Thoracic aorta (tissue), 2 donors: ENCODE measurements around the gene UBA52. TPM values are rescaled to one million over a fixed set of nuclear protein-coding genes. Genes with fewer than 3 reads are reported as not detected.
"Not testable (repeated sequence)": the region's sequence is repeated elsewhere in the genome, so short reads cannot be mapped to it uniquely, and the experiment has no call there.

Source experiments
- ATAC-seq: fragments of 150-250 bp; one replicate; pipeline ENCODE4 v1.8.0; 2017; ENCODE audit warnings: low read depth; ENCODE audit not compliant: insufficient number of reproducible peaks, low FRiP score
- DNase-seq: peaks from one replicate; pipeline ENCODE4 v3.0.0-alpha.2; 2020; ENCODE audit warnings: low spot score
- H3K27ac ChIP-seq, 2 donors: fragments of 200-600 bp; sonication (generic); 1 replicate in 1 of 2; 2 replicates in 1 of 2; pipeline ENCODE4 v1.5.1; 2016; ENCODE audit warnings: mild to moderate bottlenecking in 2 of 2, moderate library complexity in 2 of 2
- H3K27me3 ChIP-seq: fragments of 200-600 bp; sonication (generic); replicated peaks from 2 replicates; pipeline ENCODE4 v1.6.0; 2016; ENCODE audit warnings: mild to moderate bottlenecking; ENCODE audit not compliant: insufficient read depth
- H3K36me3 ChIP-seq: fragments of 200-600 bp; sonication (generic); one replicate; pipeline ENCODE4 v1.5.1; 2016
- H3K4me1 ChIP-seq, 2 donors: fragments of 200-600 bp; sonication (generic); 1 replicate in 1 of 2; 2 replicates in 1 of 2; pipeline versions ENCODE4 v1.5.1 to v1.6.0; 2016; ENCODE audit warnings: low read depth in 2 of 2, mild to moderate bottlenecking in 1 of 2; ENCODE audit not compliant: control insufficient read depth in 1 of 2
- H3K4me3 ChIP-seq: fragments of 200-600 bp; sonication (generic); 2 replicates; pipeline ENCODE4 v1.5.1; 2016; ENCODE audit warnings: mild to moderate bottlenecking
- H3K9me3 ChIP-seq: fragments of 200-600 bp; sonication (generic); 2 replicates; pipeline ENCODE4 v1.5.1; 2016
- CTCF ChIP-seq: fragments of 200-600 bp; sonication (generic); IDR thresholded peaks from one replicate; pipeline ENCODE4 v1.5.1; 2019; ENCODE audit warnings: antibody characterized with exemption
- total RNA-seq, 2 donors: library from RNA; depleted of rRNA; stranded (reverse); fragments of >200 nt; gene quantifications; one replicate each; pipeline versions ENCODE4 v1.1.0 to v1.2.3, GENCODE V29; 2016

UBA52 gene
- total RNA-seq, result 100 to 1,000 TPM; 306 to 438 TPM

- Histone ChIP-seq H3K27ac (peak within 1 kb of the TSS; percentile 89), H3K9me3 (no peaks in the 10 kb centered on the region), H3K4me1 (peaks cover 13 to 23% of the 10 kb centered on the region in 2 donors), H3K27me3 (no peaks in the 10 kb centered on the region), H3K36me3 (peaks cover 57% of the 10 kb centered on the region), H3K4me3 (peak within 1 kb of the TSS; percentile 95)
- TF ChIP-seq CTCF, result no peak
- peak; percentile 93 for DNase-seq
- peak; percentile 87 for ATAC-seq
These were observed at the start of gene UBA52 for GRCh38 chr19:18571564-18572344. TSS of gene UBA52 (plus strand) at chr19:18571857. CDS start at chr19:18573301, 1,444 bp downstream.

- no peak for TF ChIP-seq CTCF
- H3K27ac ChIP-seq, result peak overlapping the region in 1 of 2 donors; percentile 98
- peak overlapping the region; percentile 96 for H3K4me3 ChIP-seq
These were observed 49.4 kb upstream of the UBA52 start for GRCh38 chr19:18522124-18522861.

GRCh38 chr19:18522862-18523440, 48.7 kb upstream of the UBA52 start:
- DNase-seq, H3K36me3 ChIP-seq, H3K9me3 ChIP-seq, H3K27me3 ChIP-seq: not testable (repeated sequence)
- ATAC-seq, result peak; percentile 0
- H3K4me1 ChIP-seq, result peaks cover 8 to 19% of the 10 kb centered on the region in 2 donors
- peak overlapping the region; percentile 68 for H3K4me3 ChIP-seq
- H3K27ac ChIP-seq, result peak overlapping the region in 1 of 2 donors; percentile 35

More at GRCh38 chr19:18522124-18522861, 49.4 kb upstream of the UBA52 start:
- ATAC-seq (peak; percentile 90), DNase-seq (peak; percentile 100)
- H3K4me1 ChIP-seq, result peaks cover 8 to 21% of the 10 kb centered on the region in 2 donors
- H3K27me3 ChIP-seq, result no peaks in the 10 kb centered on the region
- H3K36me3 ChIP-seq, result no peaks in the 10 kb centered on the region
- H3K9me3 ChIP-seq, result no peaks in the 10 kb centered on the region

- peaks cover 8 to 14% of the 10 kb centered on the region in 2 donors for H3K4me1 ChIP-seq
- no peaks in the 10 kb centered on the region for H3K9me3 ChIP-seq
- H3K36me3 ChIP-seq, result no peaks in the 10 kb centered on the region
- no peaks in the 10 kb centered on the region for H3K27me3 ChIP-seq
- ATAC-seq (no peak), DNase-seq (no peak)
- H3K4me3 ChIP-seq, result no peak overlapping the region
- no peak overlapping the region for H3K27ac ChIP-seq
- TF ChIP-seq CTCF, result no peak
These were observed 47.8 kb upstream of the UBA52 start for GRCh38 chr19:18523841-18524240.

- Histone ChIP-seq H3K4me1 (no peaks in the 10 kb centered on the region), H3K4me3 (no peak overlapping the region), H3K9me3 (no peaks in the 10 kb centered on the region), H3K27ac (no peak overlapping the region), H3K36me3 (peaks cover 2% of the 10 kb centered on the region), H3K27me3 (no peaks in the 10 kb centered on the region)
- DNase-seq (no peak), ATAC-seq (no peak)
- TF ChIP-seq CTCF, result no peak
These were observed 45.3 kb upstream of the UBA52 start for GRCh38 chr19:18526316-18526715.
